HCT116 (cell line): ENCODE results near the gene CDH2. TPM values are rescaled to one million over a fixed set of nuclear protein-coding genes. Genes with fewer than 3 reads are reported as not detected.

ENCODE experiments used
- ATAC-seq: fragments of 200-7000 bp; cut with Tn5 transposase; 2 replicates; pipeline ENCODE4 v1.9.1; 2020; ENCODE audit warnings: mild to moderate bottlenecking, moderate library complexity
- BruUV-seq: library from RNA; stranded (reverse); fragments of 400-500 nt; replicated peaks from 2 replicates; lab custom pipeline; 2021; lab: Mats Ljungman, UMichigan
- CTCF ChIA-PET: fragments of 300-600 bp; sonication (Branson Sonifier 250); formaldehyde crosslinking; loops from one replicate; lab custom pipeline; 2021; ENCODE audit warnings: antibody characterized with exemption; lab: Charles Lee
- POLR2A ChIA-PET: fragments of 300-600, 350-600 bp; sonication (Branson Sonifier 250); formaldehyde crosslinking; loops from one replicate; lab custom pipeline; 2021; ENCODE audit warnings: antibody characterized with exemption; lab: Charles Lee
- RAD21 ChIA-PET, 2 experiments: fragments of 300-600 bp; sonication (Branson Sonifier 250); formaldehyde crosslinking; loops; one replicate each; lab custom pipeline; 2023; ENCODE audit warnings: low total read pairs in 2 of 2; ENCODE audit not compliant: uncharacterized antibody in 2 of 2, unreplicated experiment in 2 of 2, low non-redundant PET in 1 of 2; lab: Charles Lee
- DNase-seq: peaks from one replicate; pipeline ENCODE4 v3.0.0-alpha.2; 2010; ENCODE audit warnings: low read depth, low spot score
- H2AFZ ChIP-seq: fragments of 200-600 bp; shearing (Covaris generic), sonication (generic); 2 replicates; pipeline ENCODE4 v1.6.1; 2017; ENCODE audit warnings: low read depth, mixed run types, mixed read lengths, antibody characterized with exemption, low read length; ENCODE audit not compliant: poor library complexity, severe bottlenecking
- H3K27ac ChIP-seq: 2 replicates; pipeline ENCODE4 v1.5.1; 2012; ENCODE audit warnings: low read depth, low read length
- H3K27me3 ChIP-seq: fragments of 200-600 bp; sonication (generic); 2 replicates; pipeline ENCODE4 v1.6.1; 2016; ENCODE audit warnings: mixed run types, low read length, mixed read lengths; ENCODE audit not compliant: insufficient read depth
- H3K36me3 ChIP-seq, 2 experiments: fragments of 200-500 bp in 1 of 2; fragments of 200-600 bp in 1 of 2; sonication (Bioruptor generic) in 1 of 2; sonication (generic) in 1 of 2; 2 replicates each; pipeline versions ENCODE4 v1.5.1 to v1.6.1; 2014 to 2016; ENCODE audit warnings: low read length in 2 of 2, inconsistent platforms in 1 of 2, mixed read lengths in 1 of 2, mixed run types in 1 of 2; ENCODE audit not compliant: insufficient read depth in 2 of 2, control insufficient read depth in 1 of 2
- H3K4me1 ChIP-seq, 2 experiments: fragments of 200-600 bp in 1 of 2; sonication (generic) in 1 of 2; 2 replicates each; pipeline versions ENCODE4 v1.5.1 to v1.6.1; 2012 to 2017; ENCODE audit warnings: low read length in 2 of 2, inconsistent platforms in 1 of 2, mild to moderate bottlenecking in 1 of 2, mixed read lengths in 1 of 2, mixed run types in 1 of 2, moderate library complexity in 1 of 2; ENCODE audit not compliant: insufficient read depth in 2 of 2, control insufficient read depth in 1 of 2
- H3K4me2 ChIP-seq: fragments of 200-600 bp; sonication (generic); 2 replicates; pipeline ENCODE4 v1.6.1; 2017; ENCODE audit warnings: mixed run types, low read length, mixed read lengths
- H3K4me3 ChIP-seq, 2 experiments: fragments of 200-600 bp in 1 of 2; sonication (generic) in 1 of 2; replicated peaks in 1 of 2; 2 replicates each; pipeline ENCODE4 v1.5.1; 2011 to 2016; ENCODE audit warnings: low read length in 2 of 2, control low read depth in 1 of 2, low read depth in 1 of 2, mild to moderate bottlenecking in 1 of 2, mixed read lengths in 1 of 2, mixed run types in 1 of 2
- H3K79me2 ChIP-seq: fragments of 200-600 bp; sonication (generic); 2 replicates; pipeline ENCODE4 v1.6.1; 2017; ENCODE audit warnings: mild to moderate bottlenecking, mixed run types, low read length, moderate library complexity, mixed read lengths; ENCODE audit not compliant: insufficient read depth
- H3K9ac ChIP-seq: fragments of 200-600 bp; sonication (generic); 2 replicates; pipeline ENCODE4 v1.6.1; 2016; ENCODE audit warnings: low read length, mixed read lengths
- H3K9me2 ChIP-seq: fragments of 200-600 bp; sonication (generic), shearing (Covaris generic); 2 replicates; pipeline ENCODE4 v1.6.1; 2017; ENCODE audit warnings: mixed run types, mild to moderate bottlenecking, moderate library complexity; ENCODE audit not compliant: insufficient read depth
- H3K9me3 ChIP-seq, 2 experiments: fragments of 200-500 bp in 1 of 2; fragments of 200-600 bp in 1 of 2; sonication (Bioruptor generic) in 1 of 2; sonication (generic) in 1 of 2; 2 replicates each; pipeline ENCODE4 v1.6.1; 2014 to 2017; ENCODE audit warnings: low read length in 2 of 2, mixed read lengths in 2 of 2, inconsistent platforms in 1 of 2, low read depth in 1 of 2, mild to moderate bottlenecking in 1 of 2, mixed run types in 1 of 2, moderate library complexity in 1 of 2; ENCODE audit not compliant: control insufficient read depth in 1 of 2, insufficient read depth in 1 of 2
- H4K20me1 ChIP-seq: fragments of 200-600 bp; sonication (generic), shearing (Covaris generic); 2 replicates; pipeline ENCODE4 v1.6.1; 2017; ENCODE audit warnings: mixed run types, mild to moderate bottlenecking, moderate library complexity; ENCODE audit not compliant: insufficient read depth
- ATF3 ChIP-seq: IDR thresholded peaks from 2 replicates; pipeline ENCODE4 v1.6.1; 2012
- CBX3 ChIP-seq: IDR thresholded peaks from 2 replicates; pipeline ENCODE4 v1.6.1; 2012; ENCODE audit warnings: low read depth
- CEBPB ChIP-seq: IDR thresholded peaks from 2 replicates; pipeline ENCODE4 v1.6.1; 2012; ENCODE audit warnings: low read depth
- CTCF ChIP-seq, 3 experiments: fragments of 200-600 bp in 1 of 3; sonication (generic) in 1 of 3; IDR thresholded peaks in 2 of 3; conservative IDR thresholded peaks in 1 of 3; 2 replicates each; pipeline ENCODE4 v1.5.1; 2012 to 2017; ENCODE audit warnings: low read depth in 2 of 3, low read length in 2 of 3, antibody characterized with exemption in 1 of 3, borderline replicate concordance in 1 of 3, control low read depth in 1 of 3, mild to moderate bottlenecking in 1 of 3, mixed read lengths in 1 of 3, mixed run types in 1 of 3, moderate library complexity in 1 of 3; ENCODE audit not compliant: insufficient read depth in 1 of 3
- ELF1 ChIP-seq: IDR thresholded peaks from 2 replicates; pipeline ENCODE4 v1.6.1; 2012; ENCODE audit warnings: low read depth, borderline replicate concordance
- EZH2 ChIP-seq: fragments of 200-600 bp; sonication (generic); IDR thresholded peaks from 2 replicates; pipeline ENCODE4 v1.6.1; 2017; ENCODE audit warnings: antibody characterized with exemption, mixed run types
- EZH2phosphoT487 ChIP-seq: fragments of 200-600 bp; IDR thresholded peaks from 2 replicates; pipeline ENCODE4 v1.6.1; 2018; ENCODE audit warnings: antibody characterized with exemption, borderline replicate concordance
- FOSL1 ChIP-seq: IDR thresholded peaks from 2 replicates; pipeline ENCODE4 v1.6.1; 2012; ENCODE audit warnings: low read depth
- MAX ChIP-seq: IDR thresholded peaks from 2 replicates; pipeline ENCODE4 v1.6.1; 2012
- POLR2A ChIP-seq: IDR thresholded peaks from 2 replicates; pipeline ENCODE4 v1.7.0; 2011; ENCODE audit warnings: borderline replicate concordance; ENCODE audit not compliant: insufficient read depth, insufficient read length; ENCODE audit errors: extremely low read depth
- POLR2AphosphoS5 ChIP-seq: IDR thresholded peaks from 2 replicates; pipeline ENCODE4 v1.6.1; 2011; ENCODE audit warnings: mild to moderate bottlenecking, low read depth, low read length, moderate library complexity
- RAD21 ChIP-seq: IDR thresholded peaks from 2 replicates; pipeline ENCODE4 v1.6.1; 2012; ENCODE audit warnings: low read depth, mild to moderate bottlenecking
- REST ChIP-seq: IDR thresholded peaks from 2 replicates; pipeline ENCODE4 v1.6.1; 2012; ENCODE audit warnings: low read depth
- SIN3A ChIP-seq: IDR thresholded peaks from 2 replicates; pipeline ENCODE4 v1.6.1; 2012; ENCODE audit warnings: low read depth
- SRF ChIP-seq: IDR thresholded peaks from 2 replicates; pipeline ENCODE4 v1.6.1; 2012; ENCODE audit warnings: low read depth
- TCF7L2 ChIP-seq: IDR thresholded peaks from 2 replicates; pipeline ENCODE4 v1.7.0; 2011; ENCODE audit warnings: borderline replicate concordance, inconsistent platforms; ENCODE audit not compliant: insufficient read depth, insufficient read length; ENCODE audit errors: extremely low read depth
- YY1 ChIP-seq: IDR thresholded peaks from 2 replicates; pipeline ENCODE4 v1.6.1; 2011; ENCODE audit warnings: low read length, low read depth, moderate library complexity, mild to moderate bottlenecking; ENCODE audit not compliant: insufficient replicate concordance; ENCODE audit errors: extremely low read depth
- ZBTB33 ChIP-seq: IDR thresholded peaks from 2 replicates; pipeline ENCODE4 v1.6.1; 2011; ENCODE audit warnings: mild to moderate bottlenecking, low read length, moderate library complexity; ENCODE audit not compliant: insufficient replicate concordance; ENCODE audit errors: extremely low read depth
- ZFX ChIP-seq: fragments of 450-650 bp; IDR thresholded peaks from 2 replicates; pipeline ENCODE4 v1.6.1; 2017
- ZNF274 ChIP-seq: fragments of 200-500 bp; sonication (Bioruptor generic); IDR thresholded peaks from 2 replicates; pipeline ENCODE4 v1.6.1; 2014; ENCODE audit warnings: mild to moderate bottlenecking, low read depth, low read length, inconsistent platforms
- intact Hi-C: fragments of 100-400 bp; cut with micrococcal nuclease; formaldehyde crosslinking; loops from 2 replicates; pipeline ENCODE4 v1.10.0; 2022
- total RNA-seq: library from RNA; stranded (reverse); gene quantifications from one replicate; pipeline ENCODE4 v1.2.1, GENCODE V29; 2021; ENCODE audit not compliant: unreplicated experiment

The CDH2 gene
- total RNA-seq, 1 experiment from 2014 or later, result 0.15 TPM

GRCh38 chr18:28136071-28136470 lies 40.9 kb downstream of the CDH2 start:
- H3K36me3 ChIP-seq, result no peaks in the 10 kb centered on the region
- CTCF ChIA-PET, result no interaction called here
- no peaks in the 10 kb centered on the region for H3K9me2 ChIP-seq
- no peaks in the 10 kb centered on the region for H3K9me3 ChIP-seq
- DNase-seq (no peak), ATAC-seq (no peak)
- no peak overlapping the region for H3K27ac ChIP-seq
- H3K79me2 ChIP-seq, result no peaks in the 10 kb centered on the region
- no peaks in the 10 kb centered on the region for H3K27me3 ChIP-seq
- RAD21 ChIA-PET, result no interaction called here
- no peak overlapping the region for H2AFZ ChIP-seq
- TF ChIP-seq CTCF (IDR thresholded peaks at IDR 0.05 in 2 of 3, conservative IDR thresholded peaks at IDR 0.05 in 1 of 3; ENCODE audit: borderline replicate concordance in 1 of 3, insufficient read depth in 1 of 3, low read depth in 2 of 3, low read length in 2 of 3) (no peak), TCF7L2 (no peak), RAD21 (no peak), SIN3A (no peak), REST (no peak), POLR2AphosphoS5 (no peak), ELF1 (no peak), MAX (no peak), YY1 (no peak), EZH2phosphoT487 (no peak), ATF3 (no peak), FOSL1 (no peak), ZFX (no peak), ZNF274 (no peak), SRF (no peak), EZH2 (no peak), POLR2A (no peak), CEBPB (no peak), ZBTB33 (no peak), CBX3 (no peak)
- H3K4me1 ChIP-seq, result no peaks in the 10 kb centered on the region
- no TSS peak for BruUV-seq
- POLR2A ChIA-PET, result no interaction called here
- H3K4me3 ChIP-seq, result no peak overlapping the region
- H4K20me1 ChIP-seq, result no peaks in the 10 kb centered on the region
- no peak overlapping the region for H3K4me2 ChIP-seq
- intact Hi-C loops, result no loop called here
- no peak overlapping the region for H3K9ac ChIP-seq
